ENCODE measurements around the gene LTB4R2. TPM values are rescaled to one million over a fixed set of nuclear protein-coding genes. Genes with fewer than 3 reads are reported as not detected.

The LTB4R2 gene
- polyA plus RNA-seq, 2 of the 4 experiments (the other 2 are of a cell fraction) = 5.8 to 8.6 TPM

GRCh38 chr14:24339284-24340151 lies 29.6 kb downstream of the LTB4R2 start, which contains the start of gene RIPK3:
TSS of gene RIPK3 (minus strand) at chr14:24339991. CDS start at chr14:24339826, 165 bp downstream.
- Histone ChIP-seq H3K9me3 (no peaks in the 10 kb centered on the region), H3K4me3 (no peak within 1 kb of the TSS), H3K4me1 (no peaks in the 10 kb centered on the region), H3K4me2 (no peak within 1 kb of the TSS), H3K27ac (no peak within 1 kb of the TSS)
- FAIRE-seq (no peak), ATAC-seq (no peak), DNase-seq (ENCODE audit: low read depth in 1 of 2, low spot score in 1 of 2) (no peak)
- ChIA-PET POLR2A (no interaction called here), CTCF (interaction anchor here (1.1 to 46.6 kb wide), 8 partner anchors 8 to 90 kb away, joined by 3 to 1142 read pairs (median 12); partner anchors contain the start of genes CBLN3, CIDEB and KHNYN)
- TF ChIP-seq POLR2AphosphoS2 (conservative IDR thresholded peaks at IDR 0.05; ENCODE audit: low read length) (no peak), POLR2A (IDR thresholded peaks at IDR 0.05; ENCODE audit: low read length) (no peak), ZC3H11A (IDR thresholded peaks at IDR 0.05) (no peak), CTCF (IDR thresholded peaks at IDR 0.05) (no peak), HMGXB4 (CRISPR knock-in tag; IDR thresholded peaks at IDR 0.05; ENCODE audit: borderline replicate concordance) (no peak), JUN (IDR thresholded peaks at IDR 0.05) (no peak), USF2 (IDR thresholded peaks at IDR 0.05) (no peak), BCL3 (IDR thresholded peaks at IDR 0.05) (no peak), NR3C1 (IDR thresholded peaks at IDR 0.05) (no peak), RFX5 (IDR thresholded peaks at IDR 0.05) (no peak), CBX2 (IDR thresholded peaks at IDR 0.05; ENCODE audit: borderline replicate concordance, low read depth) (no peak), KDM1A (IDR thresholded peaks at IDR 0.05; ENCODE audit: low read depth) (no peak), EP300 (IDR thresholded peaks at IDR 0.05) (no peak), RAD21 (conservative IDR thresholded peaks at IDR 0.05 in 1 of 2, IDR thresholded peaks at IDR 0.05 in 1 of 2) (no peak), HES2 (IDR thresholded peaks at IDR 0.05) (no peak), HOXA7 (CRISPR knock-in tag; IDR thresholded peaks at IDR 0.05) (no peak), RCOR1 (IDR thresholded peaks at IDR 0.05; ENCODE audit: low read depth, low read length) (no peak), SREBF2 (IDR thresholded peaks at IDR 0.05) (no peak)
- WGBS (ENCODE audit: missing lambda C conversion rate) = 84% methylated on average over 30 of the region's 51 CpGs

DNA sequence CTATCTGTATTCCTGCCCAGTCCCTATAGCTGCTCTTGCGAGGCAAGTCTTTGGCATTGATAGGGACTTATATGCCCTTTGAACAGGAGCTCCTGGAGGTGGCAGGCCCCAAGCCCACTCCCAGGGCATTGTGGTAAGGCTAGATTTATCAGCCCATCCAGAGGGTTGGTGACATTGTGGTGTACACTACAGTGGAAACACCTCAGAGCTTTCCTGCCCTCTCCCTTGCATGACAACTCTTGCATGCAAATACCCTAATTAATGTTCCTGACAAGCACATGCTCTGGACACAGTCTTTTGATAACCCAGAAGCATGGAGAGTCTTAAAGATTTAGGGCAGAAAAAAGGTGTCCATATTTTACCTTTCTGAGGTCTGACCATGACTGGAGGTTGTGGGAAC lies 30.7 kb downstream of the LTB4R2 start:
- POLR2A ChIA-PET = no interaction called here
- no peak for TF ChIP-seq TP53 (CRISPR knock-in tag; IDR thresholded peaks at IDR 0.05)
- no peak for TF ChIP-seq ZFP36 (IDR thresholded peaks at IDR 0.05; ENCODE audit: borderline replicate concordance, partially characterized antibody)
- no peak for TF ChIP-seq FOSL2 (IDR thresholded peaks at IDR 0.05)
- TF ChIP-seq FOSL2 (CRISPR knock-in tag; IDR thresholded peaks at IDR 0.05) = no peak
- TF ChIP-seq SMC3 (IDR thresholded peaks at IDR 0.05) = no peak
- no peak for TF ChIP-seq EHF (CRISPR knock-in tag; IDR thresholded peaks at IDR 0.05)
- no peak for TF ChIP-seq CHD2 (IDR thresholded peaks at IDR 0.05; ENCODE audit: low read length, partially characterized antibody)
- no peak for TF ChIP-seq TFCP2L1 (CRISPR knock-in tag; IDR thresholded peaks at IDR 0.05)
- no peak for TF ChIP-seq ESRRA (IDR thresholded peaks at IDR 0.05; ENCODE audit: borderline replicate concordance, low read length)
- TF ChIP-seq, protein P1, sequence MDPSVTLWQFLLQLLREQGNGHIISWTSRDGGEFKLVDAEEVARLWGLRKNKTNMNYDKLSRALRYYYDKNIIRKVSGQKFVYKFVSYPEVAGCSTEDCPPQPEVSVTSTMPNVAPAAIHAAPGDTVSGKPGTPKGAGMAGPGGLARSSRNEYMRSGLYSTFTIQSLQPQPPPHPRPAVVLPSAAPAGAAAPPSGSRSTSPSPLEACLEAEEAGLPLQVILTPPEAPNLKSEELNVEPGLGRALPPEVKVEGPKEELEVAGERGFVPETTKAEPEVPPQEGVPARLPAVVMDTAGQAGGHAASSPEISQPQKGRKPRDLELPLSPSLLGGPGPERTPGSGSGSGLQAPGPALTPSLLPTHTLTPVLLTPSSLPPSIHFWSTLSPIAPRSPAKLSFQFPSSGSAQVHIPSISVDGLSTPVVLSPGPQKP (IDR thresholded peaks at IDR 0.05; ENCODE audit: low read depth, low read length) = no peak
- no peak for TF ChIP-seq MAZ (IDR thresholded peaks at IDR 0.05; ENCODE audit: borderline replicate concordance, low read depth, low read length)
- no peak for TF ChIP-seq MYC (IDR thresholded peaks at IDR 0.05; ENCODE audit: borderline replicate concordance, low read length)
- TF ChIP-seq CBX8 (IDR thresholded peaks at IDR 0.05) = no peak
- TF ChIP-seq CEBPB (IDR thresholded peaks at IDR 0.05) = no peak
- Histone ChIP-seq H3K27ac (no peak overlapping the region), H3K4me3 (no peak overlapping the region), H3K4me2 (no peak overlapping the region), H3K9me3 (no peaks in the 10 kb centered on the region), H3K4me1 (no peaks in the 10 kb centered on the region)
- ATAC-seq = no peak
- CTCF ChIA-PET = interaction anchor here (1.1 to 46.6 kb wide), 6 partner anchors 8 to 98 kb away, joined by 3 to 1142 read pairs (median 12); partner anchors contain the start of genes CBLN3, CIDEB and KHNYN
- DNase-seq (ENCODE audit: low read depth in 1 of 2, low spot score in 1 of 2) = no peak
- WGBS (ENCODE audit: missing lambda C conversion rate) = 94% methylated on average over 1 of the region's 1 CpG
- no peak for FAIRE-seq
